ENCODE measurements around the gene SLC18B1. TPM values are rescaled to one million over a fixed set of nuclear protein-coding genes. Genes with fewer than 3 reads are reported as not detected.

Gene SLC18B1
- total RNA-seq, 2 donors from 2014 or later, result 5.4 to 7.7 TPM

GRCh38 chr6:132726608-132726975, 71.8 kb downstream of the SLC18B1 start:
- intact Hi-C loops (cut with DNase I), result no loop called here
- Histone ChIP-seq H3K4me1 (replicated peaks) (no peaks in the 10 kb centered on the region), H3K27ac (no peak overlapping the region), H3K9me3 (no peaks in the 10 kb centered on the region), H3K27me3 (replicated peaks; ENCODE audit: insufficient read depth) (no peaks in the 10 kb centered on the region), H3K4me3 (no peak overlapping the region), H3K36me3 (no peaks in the 10 kb centered on the region)
- no peak for DNase-seq (ENCODE audit: low spot score)
- 82% methylated on average over 4 of the region's 4 CpGs for WGBS
- TF ChIP-seq POLR2A (IDR thresholded peaks at IDR 0.05), result no peak
- no peak for TF ChIP-seq POLR2AphosphoS5 (IDR thresholded peaks at IDR 0.05)
- TF ChIP-seq CTCF (IDR thresholded peaks at IDR 0.05), result no peak

GRCh38 chr6:132725947-132726607, 72.4 kb downstream of the SLC18B1 start:
- no peaks in the 10 kb centered on the region for H3K36me3 ChIP-seq
- intact Hi-C loops (cut with DNase I), result no loop called here
- no peak overlapping the region for H3K4me3 ChIP-seq
- TF ChIP-seq CTCF (IDR thresholded peaks at IDR 0.05) (no peak), POLR2AphosphoS5 (IDR thresholded peaks at IDR 0.05) (no peak), POLR2A (IDR thresholded peaks at IDR 0.05) (no peak)
- DNase-seq (ENCODE audit: low spot score), result no peak
- H3K9me3 ChIP-seq, result no peaks in the 10 kb centered on the region
- no peaks in the 10 kb centered on the region for H3K4me1 ChIP-seq (replicated peaks)
- WGBS, result 68% methylated on average over 6 of the region's 6 CpGs
- no peak overlapping the region for H3K27ac ChIP-seq
- H3K27me3 ChIP-seq (replicated peaks; ENCODE audit: insufficient read depth), result no peaks in the 10 kb centered on the region

DNA sequence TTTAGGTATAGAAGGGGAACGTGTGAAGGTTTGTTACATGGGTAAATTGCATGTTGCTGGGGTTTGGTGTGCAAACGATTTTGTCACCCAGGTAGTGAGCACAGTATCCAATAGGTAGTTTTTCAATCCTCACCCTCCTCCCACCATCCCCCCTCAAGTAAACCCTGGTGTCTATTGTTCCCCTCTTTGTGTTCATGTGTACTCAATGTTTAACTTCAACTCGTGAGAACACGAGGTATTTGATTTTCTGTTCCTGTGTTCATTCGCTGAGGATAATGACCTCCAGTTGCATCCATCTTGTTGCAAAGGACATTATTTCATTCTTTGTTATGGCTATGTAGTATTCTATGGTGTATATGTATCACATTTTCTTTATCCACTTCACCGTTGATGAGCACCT, 73.0 kb downstream of the SLC18B1 start:
- H3K27me3 ChIP-seq (replicated peaks; ENCODE audit: insufficient read depth), result no peaks in the 10 kb centered on the region
- H3K4me1 ChIP-seq (replicated peaks), result no peaks in the 10 kb centered on the region
- H3K27ac ChIP-seq, result no peak overlapping the region
- H3K9me3 ChIP-seq, result no peaks in the 10 kb centered on the region
- WGBS, result 66% methylated on average over 6 of the region's 6 CpGs
- TF ChIP-seq POLR2AphosphoS5 (IDR thresholded peaks at IDR 0.05) (no peak), CTCF (IDR thresholded peaks at IDR 0.05) (no peak), POLR2A (IDR thresholded peaks at IDR 0.05) (no peak)
- intact Hi-C loops (cut with DNase I), result no loop called here
- H3K4me3 ChIP-seq, result no peak overlapping the region
- no peak for DNase-seq (ENCODE audit: low spot score)
- H3K36me3 ChIP-seq, result no peaks in the 10 kb centered on the region

- 90% methylated on average over 10 of the region's 10 CpGs for WGBS
- H3K36me3 ChIP-seq, result no peaks in the 10 kb centered on the region
- no peak overlapping the region for H3K27ac ChIP-seq
- DNase-seq (ENCODE audit: low spot score), result no peak
- H3K27me3 ChIP-seq (replicated peaks; ENCODE audit: insufficient read depth), result no peaks in the 10 kb centered on the region
- no peaks in the 10 kb centered on the region for H3K9me3 ChIP-seq
- no peaks in the 10 kb centered on the region for H3K4me1 ChIP-seq (replicated peaks)
- H3K4me3 ChIP-seq, result no peak overlapping the region
- intact Hi-C loops (cut with DNase I), result no loop called here
- no peak for TF ChIP-seq POLR2AphosphoS5 (IDR thresholded peaks at IDR 0.05)
- no peak for TF ChIP-seq CTCF (IDR thresholded peaks at IDR 0.05)
- TF ChIP-seq POLR2A (IDR thresholded peaks at IDR 0.05), result no peak
Observed at GRCh38 chr6:132719736-132720448, 78.5 kb downstream of the SLC18B1 start.

Small RNAs within 50 kb of the gene (small RNA-seq; reads per million reads assigned to genes)
- gene SNORA33, result 19.5 to 23.3 reads per million in 2 donors
- 4,392 to 8,332 reads per million in 2 donors for gene SNORD100
- gene SNORD101, result 4,782 to 7,446 reads per million in 2 donors

Other genes with a start within 250 kb of the SLC18B1 start
- gene TAAR8, start 246.0 kb downstream of the SLC18B1 start, total RNA-seq, result not detected
- gene TAAR6, start 228.3 kb downstream of the SLC18B1 start, total RNA-seq, result not detected
- gene TAAR5, start 208.9 kb downstream of the SLC18B1 start, total RNA-seq, result not detected
- not detected for gene TAAR2, start 174.4 kb downstream of the SLC18B1 start, total RNA-seq
- gene TAAR1, start 139.5 kb downstream of the SLC18B1 start, total RNA-seq, result not detected
- gene VNN1, start 84.6 kb downstream of the SLC18B1 start, total RNA-seq, result under 1 TPM; 0.32 to 0.34 TPM
- gene VNN2, start 40.7 kb downstream of the SLC18B1 start, total RNA-seq, result 1 to 10 TPM in 1 of 2 donors, not detected in 1; 1.5 TPM
- 1,000 to 10,000 TPM in 1 of 2 donors, 100 to 1,000 TPM in 1; 943 to 2,133 TPM for gene RPS12, start 15.9 kb upstream of the SLC18B1 start, total RNA-seq

Measured in prostate gland (tissue), 2 donors.